Endothelial cell of umbilical vein (primary cell): ENCODE results near the gene WDR27.

Experiments used
- CTCF ChIP-seq, 2 donors: IDR thresholded peaks; 1 replicate in 1 of 2; 2 replicates in 1 of 2; pipeline ENCODE4 v1.5.1; 2011; ENCODE audit warnings: low read length in 2 of 2, mild to moderate bottlenecking in 2 of 2, moderate library complexity in 2 of 2, control low read depth in 1 of 2, inconsistent platforms in 1 of 2, low read depth in 1 of 2; ENCODE audit not compliant: insufficient read depth in 1 of 2; ENCODE audit errors: extremely low read depth in 1 of 2
- MAX ChIP-seq: IDR thresholded peaks from 2 replicates; pipeline ENCODE4 v1.6.1; 2011; ENCODE audit not compliant: insufficient read depth, insufficient read length
- POLR2A ChIP-seq: IDR thresholded peaks from 2 replicates; pipeline ENCODE4 v1.6.1; 2012; ENCODE audit warnings: low read depth, mild to moderate bottlenecking, control low read depth, low read length
- POLR2AphosphoS5 ChIP-seq: IDR thresholded peaks from 2 replicates; pipeline ENCODE4 v1.6.1; 2012; ENCODE audit warnings: low read depth, mild to moderate bottlenecking, control low read depth, low read length, moderate library complexity; ENCODE audit not compliant: insufficient read depth

DNA sequence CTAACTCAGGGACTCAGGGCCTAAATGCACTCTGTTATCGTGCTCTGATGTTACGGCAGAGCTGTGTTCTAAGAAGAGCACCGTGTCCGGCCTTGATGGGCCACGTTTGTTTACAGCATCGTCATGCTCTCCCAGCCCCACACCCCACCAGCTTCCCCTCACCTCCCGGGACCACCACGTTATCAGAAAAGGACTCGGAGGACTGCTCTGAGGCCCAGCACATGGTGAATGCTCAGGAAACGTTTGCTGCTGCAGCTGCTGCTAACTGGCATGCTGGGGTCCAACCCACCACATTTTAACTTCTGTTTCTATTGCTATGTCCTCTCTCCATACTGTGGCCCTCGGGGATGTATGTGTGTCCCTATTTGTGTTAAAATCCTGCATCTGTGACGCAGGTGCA lies 50.3 kb downstream of the WDR27 start:
- TF ChIP-seq POLR2A (no peak), POLR2AphosphoS5 (no peak), CTCF (IDR thresholded peaks at IDR 0.05; ENCODE audit: extremely low read depth in 1 of 2, insufficient read depth in 1 of 2, low read depth in 1 of 2, low read length in 2 of 2) (no peak), MAX (no peak)
